Measurements from ENCODE around the gene ZFHX3. TPM values are rescaled to one million over a fixed set of nuclear protein-coding genes. Genes with fewer than 3 reads are reported as not detected.

Gene ZFHX3
- total and polyA plus RNA-seq, 9 of the 15 experiments (the other 6 are each of a cell fraction or from before 2014, with no cell fraction given), result 0.01 to 0.23 (median 0.06) TPM; not detected in 4

GRCh38 chr16:73034374-73034773 lies 13.6 kb downstream of the ZFHX3 start:
- DNase-seq (ENCODE audit: extremely low read depth in 1 of 4, low spot score in 3 of 4), result no peak
- BruUV-seq (replicated peaks), result no TSS peak
- Histone ChIP-seq H3K4me3 (no peak overlapping the region), H3K79me2 (ENCODE audit: control insufficient read depth, insufficient read depth, low read length) (no peaks in the 10 kb centered on the region), H3K27me3 (ENCODE audit: control insufficient read depth in 2 of 2, insufficient read depth in 2 of 2, low read length in 2 of 2) (peaks cover 19 to 34% of the 10 kb centered on the region in 2 experiments), H4K20me1 (replicated peaks; ENCODE audit: control insufficient read depth, insufficient read depth, low read length) (no peaks in the 10 kb centered on the region), H3K4me2 (ENCODE audit: insufficient read depth, low read length) (no peak overlapping the region), H2AFZ (ENCODE audit: low read depth, low read length) (no peak overlapping the region), H3K9ac (ENCODE audit: insufficient read depth in 1 of 2, low read depth in 2 of 2, low read length in 2 of 2) (no peak overlapping the region), H3K36me3 (ENCODE audit: control insufficient read depth, insufficient read depth, low read length) (no peaks in the 10 kb centered on the region), H3K27ac (ENCODE audit: extremely low read depth, low read depth, low read length) (no peak overlapping the region), H3K9me3 (replicated peaks; ENCODE audit: control insufficient read depth, insufficient read depth, low read depth, low read length) (no peaks in the 10 kb centered on the region), H3K9me1 (ENCODE audit: control insufficient read depth, insufficient read depth, low read length) (no peaks in the 10 kb centered on the region), H3K4me1 (replicated peaks in 1 of 2; ENCODE audit: control insufficient read depth in 2 of 2, insufficient read depth in 2 of 2, low read length in 2 of 2) (peaks cover 3 to 13% of the 10 kb centered on the region in 2 experiments; a peak in 3 of 5 replicates)
- FAIRE-seq, result no peak
- ChIA-PET POLR2A (no interaction called here), CTCF (ENCODE audit: low intra/inter-chr PET ratio) (no interaction called here)
- intact Hi-C loops (cut with micrococcal nuclease), result loop anchor here (5.0 kb wide), 1 partner anchor 163 kb away; no protein-coding TSS in a partner anchor
- in situ Hi-C loops (cut with MboI), result no loop called here
- no peak for ATAC-seq
- 0% methylated on average over 4 of the region's 4 CpGs for WGBS (ENCODE audit: insufficient coverage, low coverage, missing lambda C conversion rate)
- TF ChIP-seq FIP1L1 (IDR thresholded peaks at IDR 0.05; ENCODE audit: low read depth, low read length, poor library complexity, severe bottlenecking) (no peak), HLTF (IDR thresholded peaks at IDR 0.05) (no peak), SFPQ (IDR thresholded peaks at IDR 0.05; ENCODE audit: low read depth, low read length) (no peak), BCOR (IDR thresholded peaks at IDR 0.05) (no peak), SMAD1 (IDR thresholded peaks at IDR 0.05; ENCODE audit: low read depth, low read length, partially characterized antibody) (no peak), ZNF785 (CRISPR knock-in tag; IDR thresholded peaks at IDR 0.05) (no peak), ZNF449 (CRISPR knock-in tag; IDR thresholded peaks at IDR 0.05) (no peak), STAT5B (CRISPR knock-in tag; IDR thresholded peaks at IDR 0.05) (no peak), KLF1 (tag; IDR thresholded peaks at IDR 0.05) (no peak), ZNF24 (IDR thresholded peaks at IDR 0.05) (no peak), ZKSCAN1 (IDR thresholded peaks at IDR 0.05; ENCODE audit: low read depth, low read length) (no peak), SOX6 (IDR thresholded peaks at IDR 0.05) (no peak), DACH1 (IDR thresholded peaks at IDR 0.05; ENCODE audit: partially characterized antibody) (no peak), KLF16 (IDR thresholded peaks at IDR 0.05) (no peak), ZNF263 (CRISPR knock-in tag; IDR thresholded peaks at IDR 0.05; ENCODE audit: borderline replicate concordance) (no peak)
- TF ChIP-seq, protein P1, sequence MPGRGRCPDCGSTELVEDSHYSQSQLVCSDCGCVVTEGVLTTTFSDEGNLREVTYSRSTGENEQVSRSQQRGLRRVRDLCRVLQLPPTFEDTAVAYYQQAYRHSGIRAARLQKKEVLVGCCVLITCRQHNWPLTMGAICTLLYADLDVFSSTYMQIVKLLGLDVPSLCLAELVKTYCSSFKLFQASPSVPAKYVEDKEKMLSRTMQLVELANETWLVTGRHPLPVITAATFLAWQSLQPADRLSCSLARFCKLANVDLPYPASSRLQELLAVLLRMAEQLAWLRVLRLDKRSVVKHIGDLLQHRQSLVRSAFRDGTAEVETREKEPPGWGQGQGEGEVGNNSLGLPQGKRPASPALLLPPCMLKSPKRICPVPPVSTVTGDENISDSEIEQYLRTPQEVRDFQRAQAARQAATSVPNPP (IDR thresholded peaks at IDR 0.05; ENCODE audit: borderline replicate concordance, insufficient read depth, insufficient read length), result no peak
- TF ChIP-seq, protein P2, sequence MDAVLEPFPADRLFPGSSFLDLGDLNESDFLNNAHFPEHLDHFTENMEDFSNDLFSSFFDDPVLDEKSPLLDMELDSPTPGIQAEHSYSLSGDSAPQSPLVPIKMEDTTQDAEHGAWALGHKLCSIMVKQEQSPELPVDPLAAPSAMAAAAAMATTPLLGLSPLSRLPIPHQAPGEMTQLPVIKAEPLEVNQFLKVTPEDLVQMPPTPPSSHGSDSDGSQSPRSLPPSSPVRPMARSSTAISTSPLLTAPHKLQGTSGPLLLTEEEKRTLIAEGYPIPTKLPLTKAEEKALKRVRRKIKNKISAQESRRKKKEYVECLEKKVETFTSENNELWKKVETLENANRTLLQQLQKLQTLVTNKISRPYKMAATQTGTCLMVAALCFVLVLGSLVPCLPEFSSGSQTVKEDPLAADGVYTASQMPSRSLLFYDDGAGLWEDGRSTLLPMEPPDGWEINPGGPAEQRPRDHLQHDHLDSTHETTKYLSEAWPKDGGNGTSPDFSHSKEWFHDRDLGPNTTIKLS (IDR thresholded peaks at IDR 0.05; ENCODE audit: borderline replicate concordance, low read depth), result no peak

All from K562 (cell line).